T-helper 2 cell (primary cell): Measurements from ENCODE around the gene SMARCA2.

Source experiments
- DNase-seq, 5 experiments: peaks; one replicate each; pipeline versions ENCODE4 v3.0.0 to v3.0.0-alpha.2; 2012 to 2022

Gene SMARCA2

DNA sequence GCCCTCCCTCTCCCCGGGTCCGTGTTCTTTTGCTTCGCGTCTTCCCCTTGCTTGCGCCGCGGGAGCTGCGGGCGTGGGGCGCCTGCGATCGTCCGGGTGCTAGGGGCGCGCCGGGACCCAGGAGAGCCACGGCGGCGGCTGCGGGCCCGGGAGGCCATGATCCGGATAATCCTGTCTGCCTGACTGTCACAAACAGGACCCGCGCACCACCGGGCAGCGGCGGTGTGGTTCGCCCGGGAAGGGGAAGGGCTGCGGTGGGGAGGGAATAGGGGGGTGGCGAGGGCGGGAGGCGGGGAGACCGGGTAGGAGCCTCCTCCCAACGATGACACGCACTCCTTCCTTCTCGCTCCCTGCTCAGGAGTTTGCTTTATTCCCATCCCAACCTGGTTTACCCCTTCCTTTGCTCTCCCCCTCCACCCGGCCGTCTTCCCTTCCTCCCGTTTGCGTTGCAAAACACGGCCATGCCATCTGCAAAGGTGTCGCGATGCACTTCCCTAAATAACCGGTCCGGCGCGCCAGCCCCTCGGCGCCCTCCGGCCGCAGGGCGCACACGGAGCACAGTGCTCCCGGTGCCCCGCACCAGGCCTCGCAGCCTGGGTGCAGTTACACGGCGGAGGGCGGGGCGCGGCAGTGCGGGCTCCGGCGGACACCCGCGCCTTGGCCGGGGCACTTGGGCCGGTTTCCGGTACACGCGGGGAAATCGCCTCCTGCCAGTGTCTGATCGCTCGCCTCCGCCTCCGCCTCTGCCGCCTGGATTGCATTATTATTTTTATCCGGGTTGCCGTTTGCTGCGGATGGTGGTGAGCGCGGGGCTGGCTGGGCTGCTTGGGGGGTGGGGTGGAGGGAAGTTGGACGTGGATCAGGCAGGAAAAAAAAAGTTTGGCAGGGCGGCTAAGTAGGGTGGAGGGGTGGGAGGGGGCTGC is 1.5 kb downstream of the SMARCA2 start:
- DNase-seq: peak; percentile 48 to 64 (median 58)

DNA sequence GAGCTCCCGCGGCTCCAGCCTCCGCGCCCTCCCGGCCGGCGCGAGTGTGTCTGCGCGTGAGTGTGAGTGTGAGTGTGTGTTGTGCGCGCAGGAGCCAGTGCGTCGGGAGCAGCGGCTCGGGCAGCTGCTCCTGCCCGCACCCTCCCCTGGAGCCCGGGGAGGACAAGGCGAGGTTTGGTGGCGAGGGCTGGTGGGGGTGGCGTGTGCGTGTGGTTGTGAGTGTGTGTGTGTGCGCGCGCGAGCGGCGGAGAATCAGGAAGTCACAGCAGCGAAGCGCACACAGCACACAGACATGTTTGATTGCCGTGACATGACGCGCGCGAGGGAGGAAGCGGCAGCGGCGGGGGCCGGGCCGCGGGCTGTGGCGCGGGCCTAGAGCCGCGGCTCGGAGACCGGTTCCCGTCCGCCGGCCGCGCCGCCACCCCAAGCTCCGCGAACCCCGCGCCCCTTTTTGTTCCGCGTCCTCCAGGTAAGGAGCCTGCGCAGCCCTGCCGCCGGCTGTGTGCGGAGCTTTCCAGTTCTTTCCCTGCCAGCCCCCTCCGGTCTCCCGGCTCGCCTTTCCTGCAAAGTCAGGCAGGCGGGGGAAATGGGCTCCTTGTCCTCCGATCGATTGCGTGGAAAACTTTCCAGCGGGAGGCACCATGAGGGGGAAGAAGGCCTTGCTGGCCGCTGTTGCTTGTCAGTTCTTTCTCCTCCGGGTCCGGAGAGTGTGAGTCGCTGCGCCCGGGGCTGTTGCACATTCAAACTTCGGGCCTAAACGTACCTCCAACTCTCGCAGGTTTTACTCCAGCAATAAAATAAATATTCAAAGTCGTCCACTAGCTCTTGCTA is 2.4 kb downstream of the SMARCA2 start:
- DNase-seq: peak; percentile 58 to 94 (median 80)

GRCh38 chr9:2018162-2018643 is 3.1 kb downstream of the SMARCA2 start:
- peak in 1 of 5 experiments; percentile 16 for DNase-seq

DNA sequence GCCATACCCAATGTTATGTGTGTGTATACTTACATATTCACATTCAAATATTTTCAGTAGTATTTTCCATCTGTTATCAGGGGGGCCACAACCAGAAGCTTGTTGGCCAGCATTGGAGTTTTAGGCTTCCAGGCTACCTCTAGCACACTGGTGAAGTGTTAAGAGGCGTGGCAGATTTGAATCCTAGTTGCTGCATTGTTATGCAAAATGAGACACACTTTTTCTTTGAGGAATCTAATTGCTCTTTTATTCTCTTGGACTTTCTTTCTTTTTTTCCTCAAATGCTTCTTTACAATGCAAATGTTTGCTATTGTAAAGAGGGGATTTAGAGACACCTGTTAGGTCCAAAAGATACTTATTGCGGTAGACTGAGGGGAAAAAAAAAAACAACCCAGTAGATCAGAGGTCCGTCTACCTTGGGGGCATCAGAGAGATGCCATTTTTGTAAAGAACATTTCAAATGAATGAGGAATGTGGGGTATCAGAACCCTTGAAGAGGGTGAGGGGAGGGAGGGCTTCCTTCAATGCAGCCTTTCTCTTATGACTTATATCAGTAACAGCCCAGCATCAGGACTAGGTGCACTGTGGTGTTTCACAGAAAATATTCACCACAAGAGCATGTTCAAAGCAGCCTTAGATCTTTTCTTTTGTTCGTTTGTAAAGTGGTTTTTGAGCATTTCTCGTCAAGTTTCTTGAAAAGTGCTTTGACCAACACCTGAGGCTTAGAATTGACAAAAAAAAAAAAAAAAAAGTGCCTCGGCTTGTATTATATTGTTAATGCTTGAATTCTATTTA is 3.8 kb downstream of the SMARCA2 start:
- DNase-seq: peak in 3 of 5 experiments; percentile 16 to 71 (median 33)

GRCh38 chr9:2019723-2020122 is 4.6 kb downstream of the SMARCA2 start:
- DNase-seq: no peak

GRCh38 chr9:2021731-2022130 is 6.6 kb downstream of the SMARCA2 start:
- DNase-seq: peak in 1 of 5 experiments; percentile 30

- DNase-seq: peak in 2 of 5 experiments; percentile 47 to 94
These were observed 7.4 kb downstream of the SMARCA2 start for GRCh38 chr9:2022560-2022959.

DNA sequence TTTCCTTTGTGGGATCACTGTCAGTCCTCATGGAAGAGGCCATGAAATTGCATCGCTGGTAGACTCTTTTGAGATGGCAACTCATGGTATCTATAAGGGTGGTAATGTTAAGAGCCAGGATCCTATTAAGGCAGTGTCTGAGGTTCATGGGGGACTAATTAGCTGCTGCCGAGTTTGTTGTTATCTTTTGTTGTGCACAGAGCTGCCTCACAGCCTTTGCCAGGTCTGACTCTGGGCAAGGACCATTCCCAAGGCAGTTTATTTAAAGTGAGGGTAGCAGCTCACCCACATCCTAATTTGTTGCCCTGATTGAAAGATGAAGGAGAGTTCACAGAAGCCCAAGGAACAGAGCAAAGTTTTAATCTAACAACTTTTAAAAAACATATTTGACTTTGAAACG is 7.9 kb downstream of the SMARCA2 start:
- peak in 1 of 5 experiments; percentile 38 for DNase-seq

GRCh38 chr9:2023532-2023931 is 8.4 kb downstream of the SMARCA2 start:
- peak in 1 of 5 experiments; percentile 90 for DNase-seq

DNA sequence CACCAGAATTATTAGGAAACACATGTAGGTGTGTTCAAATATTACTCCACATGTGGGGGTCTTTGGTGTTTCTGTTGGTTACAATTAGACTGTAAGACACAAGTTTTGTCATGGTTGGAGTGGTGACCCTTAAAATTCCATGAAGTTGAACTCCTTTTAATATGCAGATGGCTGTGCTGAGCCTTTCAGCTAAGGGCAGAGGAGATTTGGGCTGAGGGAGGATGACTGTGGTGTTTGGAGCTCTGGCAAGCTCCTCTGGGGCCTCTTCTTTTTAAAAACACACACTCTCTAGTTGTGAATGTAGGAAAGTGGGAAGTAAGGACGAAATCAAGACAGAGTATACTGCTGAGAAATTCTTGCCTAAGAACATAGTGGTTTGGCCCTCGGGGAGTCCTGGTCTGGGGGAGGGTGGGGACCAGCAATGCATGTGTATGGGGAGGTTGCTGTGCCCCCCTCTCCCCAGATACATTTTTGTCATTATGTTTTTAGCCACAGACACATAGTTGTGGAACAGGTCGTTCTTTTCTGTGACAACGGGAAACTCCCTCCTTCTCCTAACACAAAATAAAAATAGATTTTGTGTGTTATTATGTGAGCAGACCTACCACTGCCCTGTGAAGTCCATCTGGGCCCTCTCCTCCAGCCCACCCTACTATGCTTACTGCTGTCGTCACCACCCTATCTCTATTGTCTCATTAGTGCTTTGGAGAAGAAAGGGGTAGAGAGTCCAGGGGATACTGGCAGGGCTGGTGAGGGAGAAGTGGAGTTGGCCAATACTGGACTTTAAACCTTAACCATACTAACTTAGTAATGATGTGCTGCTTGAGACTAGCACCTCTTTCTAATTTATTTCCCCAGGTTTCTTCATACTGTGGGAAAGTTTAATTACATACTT is 10.0 kb downstream of the SMARCA2 start:
- no peak for DNase-seq

DNA sequence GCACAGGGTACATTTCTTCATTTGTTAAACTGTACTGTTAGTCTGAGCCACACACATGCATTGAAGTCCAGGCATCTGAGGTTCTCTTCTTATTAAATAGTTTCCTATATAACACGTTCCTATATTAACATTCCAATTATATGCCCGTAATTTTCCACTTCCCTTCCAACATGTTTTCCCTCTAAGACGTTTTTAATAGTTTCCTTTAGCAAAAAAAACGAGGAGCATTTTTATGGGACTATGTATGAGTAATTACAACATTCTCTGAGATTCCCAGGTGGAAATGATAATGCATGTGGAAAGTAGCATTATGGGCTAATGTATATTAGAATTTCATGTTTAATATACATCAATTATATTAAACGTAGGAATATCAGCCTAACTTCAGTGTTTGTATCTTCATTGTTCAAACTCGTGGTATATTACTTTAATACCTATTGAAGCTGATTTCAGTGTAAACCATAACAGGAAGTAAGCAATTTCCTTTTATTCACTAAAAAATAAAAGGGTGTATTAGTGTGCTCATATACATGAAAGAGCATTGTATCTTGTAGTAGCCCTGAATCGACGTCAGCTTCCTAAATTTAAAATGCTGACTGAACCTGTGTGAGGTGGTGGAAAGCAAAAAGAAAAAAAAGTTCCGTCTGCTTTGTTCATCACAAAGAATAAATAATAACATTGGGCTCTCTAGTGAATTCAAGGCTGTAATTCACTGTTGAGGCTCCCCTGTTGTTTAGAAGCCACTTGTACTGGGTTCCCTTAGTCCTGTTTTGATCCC is 11.3 kb downstream of the SMARCA2 start:
- peak in 1 of 5 experiments; percentile 16 for DNase-seq

GRCh38 chr9:2027543-2028160 is 12.5 kb downstream of the SMARCA2 start:
- no peak for DNase-seq

DNA sequence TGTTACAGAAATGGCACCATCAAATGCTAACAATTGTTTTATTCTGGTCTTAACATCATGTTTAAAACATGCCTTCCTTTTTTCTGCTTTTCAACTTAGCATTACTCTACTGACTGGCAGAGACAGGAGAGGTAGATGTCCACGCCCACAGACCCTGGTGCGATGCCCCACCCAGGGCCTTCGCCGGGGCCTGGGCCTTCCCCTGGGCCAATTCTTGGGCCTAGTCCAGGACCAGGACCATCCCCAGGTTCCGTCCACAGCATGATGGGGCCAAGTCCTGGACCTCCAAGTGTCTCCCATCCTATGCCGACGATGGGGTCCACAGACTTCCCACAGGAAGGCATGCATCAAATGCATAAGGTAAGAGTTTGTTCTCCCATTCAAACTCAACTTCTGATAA is 13.7 kb downstream of the SMARCA2 start:
- no peak for DNase-seq

- no peak for DNase-seq
These were observed 14.6 kb downstream of the SMARCA2 start for GRCh38 chr9:2029666-2030170.

- no peak for DNase-seq
These were observed 17.1 kb downstream of the SMARCA2 start for GRCh38 chr9:2032234-2032633.

DNA sequence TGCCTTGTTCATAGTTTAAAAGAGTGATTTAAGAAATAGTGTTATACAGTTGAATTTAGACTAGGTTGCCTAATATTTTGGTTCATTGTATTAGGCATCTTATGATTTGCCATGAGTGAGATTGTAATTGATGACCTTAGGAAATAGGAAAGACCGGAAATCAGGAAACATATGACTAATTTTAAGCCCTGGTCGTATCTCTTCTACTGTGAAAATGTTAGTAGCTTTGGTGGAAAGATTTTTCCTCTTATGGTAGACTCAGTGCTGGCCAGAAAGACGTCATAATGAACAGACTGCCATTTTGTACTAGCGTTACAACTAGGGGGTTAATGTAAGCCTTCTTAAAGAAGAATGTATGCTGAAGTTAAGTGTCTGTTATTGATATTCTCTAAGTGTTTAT is 21.7 kb downstream of the SMARCA2 start:
- DNase-seq: no peak

DNA sequence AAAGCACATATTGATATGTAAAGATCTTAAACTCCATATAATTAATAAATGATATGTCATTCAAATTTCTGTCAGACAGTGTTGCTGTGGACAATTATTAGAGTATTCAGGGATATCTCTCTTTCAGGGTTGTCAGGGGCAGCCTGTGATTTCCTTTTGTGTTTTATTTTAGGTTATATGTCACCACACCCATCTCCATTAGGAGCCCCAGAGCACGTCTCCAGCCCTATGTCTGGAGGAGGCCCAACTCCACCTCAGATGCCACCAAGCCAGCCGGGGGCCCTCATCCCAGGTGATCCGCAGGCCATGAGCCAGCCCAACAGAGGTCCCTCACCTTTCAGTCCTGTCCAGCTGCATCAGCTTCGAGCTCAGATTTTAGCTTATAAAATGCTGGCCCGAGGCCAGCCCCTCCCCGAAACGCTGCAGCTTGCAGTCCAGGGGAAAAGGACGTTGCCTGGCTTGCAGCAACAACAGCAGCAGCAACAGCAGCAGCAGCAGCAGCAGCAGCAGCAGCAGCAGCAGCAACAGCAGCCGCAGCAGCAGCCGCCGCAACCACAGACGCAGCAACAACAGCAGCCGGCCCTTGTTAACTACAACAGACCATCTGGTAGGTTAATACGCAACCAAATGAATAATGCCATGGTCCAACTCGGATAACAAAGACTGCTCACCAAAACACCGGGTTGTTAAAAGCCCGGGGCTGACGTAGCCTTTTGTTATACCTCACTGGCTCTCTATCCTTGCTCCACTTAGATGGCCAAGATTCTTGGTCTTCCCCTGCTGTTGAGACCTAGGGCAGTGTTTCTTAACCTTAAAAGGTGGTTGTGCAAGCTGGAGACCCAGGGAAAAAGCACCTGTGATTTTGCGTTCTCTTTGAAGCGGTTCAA is 24.4 kb downstream of the SMARCA2 start:
- no peak for DNase-seq

DNA sequence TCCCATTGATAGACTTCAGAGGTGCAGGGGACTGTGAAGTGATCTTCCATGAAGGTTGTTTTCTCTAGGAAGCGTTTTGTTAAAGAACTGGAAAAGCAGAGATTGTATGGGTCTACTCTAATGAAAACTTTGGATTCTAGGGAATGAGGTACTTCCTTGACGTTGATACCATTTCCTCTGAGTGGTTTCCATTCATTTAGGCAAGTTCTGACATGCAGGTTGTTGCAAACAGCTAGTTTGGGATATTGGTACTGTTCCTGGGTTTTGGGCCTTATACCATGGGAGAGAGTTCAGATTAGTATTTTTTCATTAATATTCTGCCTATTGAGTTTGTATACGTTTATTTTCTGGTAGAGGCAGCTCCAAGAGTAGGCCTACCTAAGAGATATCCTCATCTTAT is 25.7 kb downstream of the SMARCA2 start:
- no peak for DNase-seq

GRCh38 chr9:2041736-2042135 is 26.6 kb downstream of the SMARCA2 start:
- no peak for DNase-seq
